Retinal pigment epithelial cell (primary cell): ENCODE data around the gene TNPO2.

ENCODE experiments used
- DNase-seq: peaks from one replicate; pipeline ENCODE4 v3.0.0-alpha.2; 2010; ENCODE audit warnings: low read depth
- H3K4me3 ChIP-seq: 2 replicates; pipeline ENCODE4 v1.5.1; 2011; ENCODE audit warnings: mild to moderate bottlenecking, low read length, control low read depth, moderate library complexity
- TF ChIP-seq, protein P1 (sequence below): conservative IDR thresholded peaks from 2 replicates; pipeline ENCODE4 v1.5.1; 2011; ENCODE audit warnings: low read depth, low read length, control low read depth, inconsistent platforms

Gene TNPO2

GRCh38 chr19:12752056-12752781 lies 28.5 kb upstream of the TNPO2 start:
- TF ChIP-seq, protein P1, sequence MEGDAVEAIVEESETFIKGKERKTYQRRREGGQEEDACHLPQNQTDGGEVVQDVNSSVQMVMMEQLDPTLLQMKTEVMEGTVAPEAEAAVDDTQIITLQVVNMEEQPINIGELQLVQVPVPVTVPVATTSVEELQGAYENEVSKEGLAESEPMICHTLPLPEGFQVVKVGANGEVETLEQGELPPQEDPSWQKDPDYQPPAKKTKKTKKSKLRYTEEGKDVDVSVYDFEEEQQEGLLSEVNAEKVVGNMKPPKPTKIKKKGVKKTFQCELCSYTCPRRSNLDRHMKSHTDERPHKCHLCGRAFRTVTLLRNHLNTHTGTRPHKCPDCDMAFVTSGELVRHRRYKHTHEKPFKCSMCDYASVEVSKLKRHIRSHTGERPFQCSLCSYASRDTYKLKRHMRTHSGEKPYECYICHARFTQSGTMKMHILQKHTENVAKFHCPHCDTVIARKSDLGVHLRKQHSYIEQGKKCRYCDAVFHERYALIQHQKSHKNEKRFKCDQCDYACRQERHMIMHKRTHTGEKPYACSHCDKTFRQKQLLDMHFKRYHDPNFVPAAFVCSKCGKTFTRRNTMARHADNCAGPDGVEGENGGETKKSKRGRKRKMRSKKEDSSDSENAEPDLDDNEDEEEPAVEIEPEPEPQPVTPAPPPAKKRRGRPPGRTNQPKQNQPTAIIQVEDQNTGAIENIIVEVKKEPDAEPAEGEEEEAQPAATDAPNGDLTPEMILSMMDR: no peak
- H3K4me3 ChIP-seq: no peak overlapping the region
- no peak for DNase-seq

DNA sequence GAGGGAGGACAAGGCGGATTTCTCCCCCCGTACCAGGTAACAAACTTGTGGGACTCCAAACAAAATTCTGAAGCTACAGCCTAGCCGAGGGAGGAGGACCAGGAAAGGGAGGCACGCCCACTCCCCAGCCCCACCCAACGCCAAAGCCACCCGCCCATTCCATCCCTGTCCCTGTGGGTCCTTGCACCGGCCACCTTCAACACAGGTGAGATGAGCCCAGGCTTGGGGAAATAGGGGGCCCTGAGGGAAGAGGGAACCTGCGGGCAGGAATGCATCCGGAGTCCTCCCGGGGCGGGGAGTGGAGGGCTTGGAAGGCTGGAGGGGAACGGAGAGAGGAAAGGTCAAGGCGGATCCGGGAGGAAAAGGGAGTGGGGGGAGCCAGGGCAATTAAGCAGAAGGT lies 27.9 kb upstream of the TNPO2 start, which contains the start of gene BEST2:
Gene BEST2 (plus strand): TSS at position 157 of the 400 bp plus-strand sequence. CDS start 802 bp downstream, outside the sequence.
- TF ChIP-seq, protein P1: no peak
- no peak within 1 kb of the TSS for H3K4me3 ChIP-seq
- DNase-seq: no peak

DNA sequence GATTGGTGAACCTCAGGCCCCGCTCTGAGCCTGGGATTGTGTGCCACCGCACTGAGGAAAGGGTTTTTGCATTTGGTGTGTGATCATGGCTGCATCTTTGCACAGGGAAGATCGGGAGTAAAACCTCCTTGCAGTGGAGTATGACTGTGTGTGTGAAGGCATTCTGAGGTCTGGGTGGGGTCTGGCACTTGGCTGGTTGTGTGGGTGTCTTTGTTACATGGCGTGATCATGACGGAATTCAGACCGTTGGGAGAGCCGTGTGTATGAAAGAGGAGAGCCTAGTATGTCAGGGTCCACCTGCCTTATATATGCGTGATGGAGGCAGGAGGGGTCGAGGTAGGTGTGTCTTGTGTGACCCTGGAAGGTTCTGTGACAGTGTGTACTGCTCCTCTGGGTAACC lies 27.1 kb upstream of the TNPO2 start:
- TF ChIP-seq, protein P1: no peak
- no peak overlapping the region for H3K4me3 ChIP-seq
- DNase-seq: no peak

- TF ChIP-seq, protein P1: no peak
- no peak for DNase-seq
- H3K4me3 ChIP-seq: no peak overlapping the region
Measured at GRCh38 chr19:12749938-12750521, 26.3 kb upstream of the TNPO2 start.

DNA sequence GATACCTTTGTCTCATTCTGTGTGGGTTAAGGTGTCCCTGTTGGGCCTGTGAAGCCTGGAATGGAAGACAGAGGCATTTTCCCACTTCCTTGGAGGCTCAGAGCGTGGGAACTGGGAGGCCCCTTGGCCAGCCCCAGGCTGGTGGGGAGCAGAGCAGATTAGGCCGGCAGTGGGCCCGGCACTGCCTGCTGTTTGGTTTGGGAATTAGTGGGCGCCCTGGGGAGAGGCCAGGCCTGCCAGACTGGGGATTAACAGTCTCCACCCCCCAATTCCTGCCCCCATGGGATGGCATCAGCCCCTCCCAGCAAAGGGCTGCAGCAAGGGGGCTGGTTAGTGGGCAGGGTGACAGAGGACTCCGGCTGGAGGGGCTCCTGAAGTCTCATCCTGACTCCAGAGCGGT lies 24.8 kb upstream of the TNPO2 start:
- TF ChIP-seq, protein P1: no peak
- DNase-seq: no peak
- no peak overlapping the region for H3K4me3 ChIP-seq

DNA sequence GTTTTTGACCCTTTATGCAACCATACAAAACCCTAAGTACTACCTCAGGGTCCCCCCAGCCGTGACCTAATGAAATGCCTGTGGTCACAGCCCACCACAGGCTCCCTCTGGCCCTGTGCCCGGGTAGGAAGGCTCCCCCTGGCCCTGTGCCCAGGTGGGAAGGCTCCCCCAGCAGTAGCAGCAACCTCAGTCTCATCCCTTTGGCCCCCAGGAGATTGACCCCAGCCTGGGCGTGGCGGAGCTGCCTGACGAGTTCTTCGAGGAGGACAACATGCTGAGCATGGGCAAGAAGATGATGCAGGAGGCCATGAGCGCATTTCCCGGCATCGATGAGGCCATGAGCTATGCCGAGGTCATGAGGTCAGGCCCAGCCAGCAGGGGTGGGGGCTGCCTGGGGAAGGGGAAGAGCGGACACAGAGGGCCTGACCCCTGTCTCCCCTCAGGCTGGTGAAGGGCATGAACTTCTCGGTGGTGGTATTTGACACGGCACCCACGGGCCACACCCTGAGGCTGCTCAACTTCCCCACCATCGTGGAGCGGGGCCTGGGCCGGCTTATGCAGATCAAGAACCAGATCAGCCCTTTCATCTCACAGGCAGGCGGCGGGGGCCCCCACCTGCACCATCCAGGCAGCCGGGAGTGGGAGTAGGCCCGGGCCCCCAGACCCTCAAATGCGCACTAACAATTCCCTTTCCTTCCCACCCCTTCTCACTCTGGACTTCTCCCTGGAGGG lies 21.6 kb upstream of the TNPO2 start:
- no peak for DNase-seq
- TF ChIP-seq, protein P1: no peak
- no peak overlapping the region for H3K4me3 ChIP-seq
